Tibial nerve (tissue), 4 donors: ENCODE measurements around the gene TRERF1. TPM values are rescaled to one million over a fixed set of nuclear protein-coding genes. Genes with fewer than 3 reads are reported as not detected.

Experiments
- DNase-seq, 2 donors: peaks; one replicate each; pipeline ENCODE4 v3.0.0-alpha.2; 2019; ENCODE audit warnings: low spot score in 2 of 2
- H3K27ac ChIP-seq, 4 donors: fragments of 200-600 bp; sonication (generic) in 3 of 4; one replicate each; pipeline ENCODE4 v1.5.1; 2017 to 2019; ENCODE audit warnings: mild to moderate bottlenecking in 1 of 4
- H3K27me3 ChIP-seq, 2 donors: fragments of 200-600 bp; sonication (generic) in 1 of 2; one replicate each; pipeline versions ENCODE4 v1.5.1 to v1.6.0; 2017 to 2019
- H3K36me3 ChIP-seq, 3 donors: fragments of 200-600 bp; sonication (generic); one replicate each; pipeline ENCODE4 v1.5.1; 2018 to 2019
- H3K4me1 ChIP-seq, 4 donors: fragments of 200-600 bp; sonication (generic) in 3 of 4; one replicate each; pipeline ENCODE4 v1.5.1; 2017 to 2019
- H3K4me3 ChIP-seq, 4 donors: fragments of 200-600 bp; sonication (generic) in 3 of 4; one replicate each; pipeline ENCODE4 v1.5.1; 2017 to 2019; ENCODE audit warnings: mild to moderate bottlenecking in 1 of 4, moderate library complexity in 1 of 4
- H3K9me3 ChIP-seq, 4 donors: fragments of 200-600 bp; sonication (generic) in 3 of 4; one replicate each; pipeline ENCODE4 v1.5.1; 2017 to 2019
- EP300 ChIP-seq, 2 donors: sonication (generic); formaldehyde crosslinking; IDR thresholded peaks; one replicate each; pipeline ENCODE4 v1.6.1; 2017; ENCODE audit warnings: antibody characterized with exemption in 2 of 2, mild to moderate bottlenecking in 1 of 2
- POLR2A ChIP-seq, 2 donors: fragments of 450-650 bp; IDR thresholded peaks; one replicate each; pipeline ENCODE4 v1.6.1; 2017; ENCODE audit warnings: antibody characterized with exemption in 2 of 2, mild to moderate bottlenecking in 2 of 2, moderate library complexity in 2 of 2
- WGBS, 2 donors: methylation state at CpG; one replicate each; pipeline ENCODE4 v1.1.5; 2018; 5-methylcytosine and 5-hydroxymethylcytosine counted together
- total RNA-seq, 4 donors: library from RNA; depleted of rRNA; stranded (reverse); fragments of >200 nt; gene quantifications; one replicate each; pipeline ENCODE4 v1.1.0, GENCODE V29; 2016
- TF ChIP-seq, protein P1 (sequence below), 5 experiments: fragments of 200-600 bp in 3 of 5; fragments of 450-650 bp in 2 of 5; sonication (generic) in 3 of 5; IDR thresholded peaks; one replicate each; pipeline ENCODE4 v1.5.1; 2016 to 2019; ENCODE audit warnings: antibody characterized with exemption in 5 of 5, mild to moderate bottlenecking in 3 of 5, moderate library complexity in 2 of 5

TRERF1 gene
- total RNA-seq, 4 donors from 2014 or later: 4.2 to 7.2 (median 4.9) TPM

DNA sequence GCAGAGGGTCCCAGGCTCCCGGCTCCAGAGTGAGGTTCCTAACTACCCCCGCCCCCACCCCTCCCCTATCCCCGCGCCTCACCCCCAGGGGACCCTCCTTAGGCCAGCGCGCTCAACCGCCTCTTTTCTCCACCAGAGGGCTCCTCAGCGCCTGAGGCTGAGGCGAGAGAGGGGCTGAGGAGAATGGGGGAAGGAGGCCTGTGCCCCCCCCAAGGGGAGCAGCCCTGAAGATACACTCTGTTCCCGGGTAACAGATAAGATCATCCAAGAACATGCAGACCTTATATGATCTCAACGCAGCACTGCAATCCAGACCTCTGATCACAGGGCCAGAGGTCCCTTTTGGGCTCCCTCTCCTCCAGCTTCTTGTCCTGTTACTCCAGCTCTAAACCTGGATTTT lies 190.8 kb downstream of the TRERF1 start:
- Histone ChIP-seq H3K4me1 (peaks cover 0 to 45% (median 2%) of the 10 kb centered on the region in 4 donors), H3K36me3 (peaks cover 0 to 34% (median 0%) of the 10 kb centered on the region in 3 donors), H3K4me3 (peak overlapping the region in 2 of 4 donors; percentile 9 to 10), H3K27ac (peak overlapping the region in 1 of 4 donors; percentile 62), H3K27me3 (no peaks in the 10 kb centered on the region), H3K9me3 (no peaks in the 10 kb centered on the region)
- 39 to 45% methylated on average over 11 of the region's 11 CpGs for WGBS, 2 donors
- no peak for DNase-seq
- TF ChIP-seq EP300 (IDR thresholded peaks at IDR 0.05): peak in 1 of 2 donors; percentile 34
- no peak for TF ChIP-seq POLR2A (IDR thresholded peaks at IDR 0.05)
- TF ChIP-seq, protein P1, sequence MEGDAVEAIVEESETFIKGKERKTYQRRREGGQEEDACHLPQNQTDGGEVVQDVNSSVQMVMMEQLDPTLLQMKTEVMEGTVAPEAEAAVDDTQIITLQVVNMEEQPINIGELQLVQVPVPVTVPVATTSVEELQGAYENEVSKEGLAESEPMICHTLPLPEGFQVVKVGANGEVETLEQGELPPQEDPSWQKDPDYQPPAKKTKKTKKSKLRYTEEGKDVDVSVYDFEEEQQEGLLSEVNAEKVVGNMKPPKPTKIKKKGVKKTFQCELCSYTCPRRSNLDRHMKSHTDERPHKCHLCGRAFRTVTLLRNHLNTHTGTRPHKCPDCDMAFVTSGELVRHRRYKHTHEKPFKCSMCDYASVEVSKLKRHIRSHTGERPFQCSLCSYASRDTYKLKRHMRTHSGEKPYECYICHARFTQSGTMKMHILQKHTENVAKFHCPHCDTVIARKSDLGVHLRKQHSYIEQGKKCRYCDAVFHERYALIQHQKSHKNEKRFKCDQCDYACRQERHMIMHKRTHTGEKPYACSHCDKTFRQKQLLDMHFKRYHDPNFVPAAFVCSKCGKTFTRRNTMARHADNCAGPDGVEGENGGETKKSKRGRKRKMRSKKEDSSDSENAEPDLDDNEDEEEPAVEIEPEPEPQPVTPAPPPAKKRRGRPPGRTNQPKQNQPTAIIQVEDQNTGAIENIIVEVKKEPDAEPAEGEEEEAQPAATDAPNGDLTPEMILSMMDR (IDR thresholded peaks at IDR 0.05): peak; percentile 26 to 57 (median 49)

DNA sequence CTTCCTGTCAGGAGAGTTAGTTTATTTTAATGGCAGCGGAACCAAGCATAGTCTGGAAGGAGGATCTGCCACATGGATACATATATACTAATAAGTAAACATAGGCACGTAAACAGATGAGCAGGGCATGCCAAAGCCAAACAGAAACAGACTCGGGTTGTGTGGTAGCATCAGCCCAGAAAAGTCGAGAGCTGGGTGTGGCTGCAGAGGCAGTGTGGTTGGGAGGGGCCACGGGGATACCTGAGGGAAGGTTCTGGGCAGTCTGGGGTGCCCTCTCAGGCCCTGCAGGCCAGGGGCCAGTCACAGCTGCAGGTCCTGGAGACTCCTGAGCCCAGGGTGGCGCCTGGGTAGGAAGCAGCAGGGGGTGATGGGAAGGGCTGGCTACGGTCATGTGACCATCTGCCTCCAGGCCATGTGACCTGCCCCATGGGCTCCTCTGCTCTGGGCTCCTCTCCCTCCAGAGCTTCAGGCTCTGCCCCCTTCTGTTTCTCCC lies 191.3 kb downstream of the TRERF1 start:
- peak overlapping the region in 1 of 4 donors; percentile 62 for H3K27ac ChIP-seq
- peaks cover 0 to 45% (median 2%) of the 10 kb centered on the region in 4 donors for H3K4me1 ChIP-seq
- H3K9me3 ChIP-seq: no peaks in the 10 kb centered on the region
- H3K27me3 ChIP-seq: no peaks in the 10 kb centered on the region
- TF ChIP-seq, protein P1 (IDR thresholded peaks at IDR 0.05): no peak
- no peak for TF ChIP-seq POLR2A (IDR thresholded peaks at IDR 0.05)
- 65 to 74% methylated on average over 5 to 7 of the region's 7 CpGs for WGBS, 2 donors
- no peak for DNase-seq
- H3K36me3 ChIP-seq: peaks cover 0 to 39% (median 0%) of the 10 kb centered on the region in 3 donors
- H3K4me3 ChIP-seq: peak overlapping the region in 2 of 4 donors; percentile 9 to 10

DNA sequence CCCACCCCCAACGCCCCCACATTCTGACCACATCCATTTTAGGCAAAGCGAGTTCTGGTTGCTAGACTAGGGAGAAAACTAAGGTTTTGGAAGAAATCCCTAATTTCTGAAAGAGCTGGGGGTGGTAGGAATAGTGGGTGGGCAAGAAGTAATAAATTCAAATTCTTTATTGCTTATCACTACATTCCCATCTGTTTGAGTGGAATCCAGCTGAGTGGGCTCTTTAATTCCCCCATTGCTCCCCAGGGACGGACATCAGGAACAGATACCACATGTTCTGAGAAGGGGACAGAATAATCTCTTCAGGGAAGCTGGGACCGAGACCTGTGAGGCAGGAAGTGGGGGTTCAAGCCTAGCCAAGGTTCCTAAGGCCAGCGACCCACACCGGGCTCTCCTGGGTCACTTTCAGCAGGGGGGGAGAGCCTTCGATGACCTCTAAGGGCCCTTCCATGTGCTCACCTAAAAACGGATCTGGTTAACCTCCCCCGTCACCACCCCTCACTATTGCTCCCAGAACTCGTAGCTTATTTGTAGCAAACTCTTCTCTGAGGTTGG lies 191.8 kb downstream of the TRERF1 start:
- DNase-seq: no peak
- H3K27me3 ChIP-seq: no peaks in the 10 kb centered on the region
- TF ChIP-seq EP300 (IDR thresholded peaks at IDR 0.05): no peak
- TF ChIP-seq POLR2A (IDR thresholded peaks at IDR 0.05): no peak
- TF ChIP-seq, protein P1 (IDR thresholded peaks at IDR 0.05): no peak
- peaks cover 0 to 43% (median 2%) of the 10 kb centered on the region in 4 donors for H3K4me1 ChIP-seq
- H3K4me3 ChIP-seq: no peak overlapping the region
- no peaks in the 10 kb centered on the region for H3K9me3 ChIP-seq
- peaks cover 0 to 44% (median 0%) of the 10 kb centered on the region in 3 donors for H3K36me3 ChIP-seq
- 59 to 60% methylated on average over 10 of the region's 10 CpGs for WGBS, 2 donors
- H3K27ac ChIP-seq: peak overlapping the region in 1 of 4 donors; percentile 62

GRCh38 chr6:42259286-42259685 lies 192.4 kb downstream of the TRERF1 start:
- Histone ChIP-seq H3K27me3 (no peaks in the 10 kb centered on the region), H3K4me1 (peaks cover 0 to 36% (median 2%) of the 10 kb centered on the region in 4 donors), H3K4me3 (no peak overlapping the region), H3K36me3 (peaks cover 0 to 51% (median 0%) of the 10 kb centered on the region in 3 donors), H3K27ac (peak overlapping the region in 1 of 4 donors; percentile 62), H3K9me3 (no peaks in the 10 kb centered on the region)
- 68 to 78% methylated on average over 31 of the region's 31 CpGs for WGBS, 2 donors
- TF ChIP-seq, protein P1 (IDR thresholded peaks at IDR 0.05): no peak
- no peak for TF ChIP-seq POLR2A (IDR thresholded peaks at IDR 0.05)
- no peak for TF ChIP-seq EP300 (IDR thresholded peaks at IDR 0.05)
- DNase-seq: no peak

GRCh38 chr6:42257614-42258013 lies 194.1 kb downstream of the TRERF1 start:
- TF ChIP-seq, protein P1 (IDR thresholded peaks at IDR 0.05): no peak
- no peak for TF ChIP-seq POLR2A (IDR thresholded peaks at IDR 0.05)
- TF ChIP-seq EP300 (IDR thresholded peaks at IDR 0.05): no peak
- DNase-seq: no peak
- H3K4me1 ChIP-seq: peaks cover 0 to 29% (median 2%) of the 10 kb centered on the region in 4 donors
- H3K36me3 ChIP-seq: peaks cover 0 to 58% (median 0%) of the 10 kb centered on the region in 3 donors
- 50 to 53% methylated on average over 3 of the region's 3 CpGs for WGBS, 2 donors
- H3K27ac ChIP-seq: peak overlapping the region in 1 of 4 donors; percentile 41
- no peaks in the 10 kb centered on the region for H3K27me3 ChIP-seq
- no peak overlapping the region for H3K4me3 ChIP-seq
- no peaks in the 10 kb centered on the region for H3K9me3 ChIP-seq
